Endothelial cell of hepatic sinusoid (primary cell): Measurements from ENCODE around the gene DIO1.

Experiments
- in situ Hi-C: cut with HindIII; loops from 2 replicates; pipeline ENCODE4 v1.10.0; 2017; ENCODE audit warnings: low sequenced_read_pairs

Gene DIO1

GRCh38 chr1:53938136-53938830 is 44.3 kb downstream of the DIO1 start:
- in situ Hi-C loops = no loop called here

- in situ Hi-C loops = loop anchor here (5.0 kb wide), 1 partner anchor 60 kb away; no protein-coding TSS in a partner anchor
Observed at GRCh38 chr1:53942127-53942957, 48.4 kb downstream of the DIO1 start.

GRCh38 chr1:53943090-53943489 is 49.1 kb downstream of the DIO1 start:
- in situ Hi-C loops = loop anchor here (5.0 kb wide), 1 partner anchor 61 kb away; no protein-coding TSS in a partner anchor

- in situ Hi-C loops = loop anchor here (5.0 kb wide), 1 partner anchor 61 kb away; no protein-coding TSS in a partner anchor
Observed at GRCh38 chr1:53943490-53944043, 49.6 kb downstream of the DIO1 start.

- in situ Hi-C loops = loop anchor here (5.0 kb wide), 1 partner anchor 62 kb away; no protein-coding TSS in a partner anchor
Observed at GRCh38 chr1:53944469-53945182, 50.6 kb downstream of the DIO1 start.

- in situ Hi-C loops = no loop called here
Observed at GRCh38 chr1:53945183-53945432, 51.1 kb downstream of the DIO1 start.

GRCh38 chr1:53945433-53946251 is 51.7 kb downstream of the DIO1 start, which contains the start of gene IFT25:
Gene IFT25, minus strand, starts transcription at chr1:53945699. Its CDS starts 5,617 bp downstream, at chr1:53940082.
- in situ Hi-C loops = no loop called here

- in situ Hi-C loops = no loop called here
Observed at GRCh38 chr1:53946252-53947171, 52.5 kb downstream of the DIO1 start, which contains the start of gene LRRC42. Gene LRRC42, plus strand, starts transcription at chr1:53946350. Its CDS starts 5,650 bp downstream, at chr1:53952000.

- in situ Hi-C loops = no loop called here
Observed at GRCh38 chr1:53947172-53947907, 53.4 kb downstream of the DIO1 start.

GRCh38 chr1:53948291-53948690 is 54.3 kb downstream of the DIO1 start:
- in situ Hi-C loops = no loop called here

- in situ Hi-C loops = no loop called here
Observed at GRCh38 chr1:53949023-53949990, 55.3 kb downstream of the DIO1 start.

- in situ Hi-C loops = no loop called here
Observed at GRCh38 chr1:53951697-53952096, 57.7 kb downstream of the DIO1 start.

GRCh38 chr1:53954128-53954527 is 60.1 kb downstream of the DIO1 start:
- in situ Hi-C loops = no loop called here

- in situ Hi-C loops = no loop called here
Observed at GRCh38 chr1:53956308-53957168, 62.6 kb downstream of the DIO1 start.

GRCh38 chr1:53957194-53957818 is 63.3 kb downstream of the DIO1 start:
- in situ Hi-C loops = no loop called here
